Measurements from ENCODE around the gene LTBR. TPM values are rescaled to one million over a fixed set of nuclear protein-coding genes. Genes with fewer than 3 reads are reported as not detected.

LTBR gene
- total and polyA plus RNA-seq, 10 of the 15 experiments (the other 5 are each of a cell fraction or from before 2014, with no cell fraction given), result 0.24 to 0.44 TPM; not detected in 8

DNA sequence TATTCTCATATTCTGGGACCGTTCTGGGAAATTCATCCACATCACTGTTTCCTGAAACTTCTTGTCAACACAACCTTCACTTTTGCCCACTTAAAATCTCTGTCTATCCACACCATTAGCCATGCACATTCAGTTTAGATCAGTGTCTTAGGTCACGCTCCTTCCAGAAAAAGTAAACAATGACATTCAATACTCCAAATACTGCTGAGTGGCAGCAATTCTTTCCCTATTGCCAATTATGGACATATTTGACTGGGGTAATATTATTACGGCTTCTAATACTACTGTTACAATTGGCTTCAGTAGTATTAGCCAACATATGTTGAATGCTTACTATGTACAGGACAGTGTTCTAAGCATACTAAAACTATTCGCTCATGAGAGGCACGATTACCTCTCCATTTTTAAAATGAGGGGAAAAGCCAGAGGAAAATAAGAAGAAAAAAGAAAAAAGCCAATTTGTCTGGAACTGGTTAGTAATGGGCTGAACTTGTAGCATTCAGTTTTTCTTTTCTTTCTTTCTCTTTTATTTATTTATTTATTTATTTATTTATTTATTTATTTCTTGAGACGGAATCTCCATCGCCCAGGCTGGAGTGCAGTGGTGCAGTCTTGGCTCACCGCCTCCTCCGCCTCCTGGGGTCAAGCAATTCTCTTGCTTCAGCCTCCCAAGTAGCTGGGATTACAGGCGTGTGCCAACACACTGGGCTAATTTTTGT lies 23.4 kb downstream of the LTBR start (continued):
- no peak for TF ChIP-seq PKNOX1 (IDR thresholded peaks at IDR 0.05)
- no peak for TF ChIP-seq ATF7 (IDR thresholded peaks at IDR 0.05; ENCODE audit: low read depth)
- no peak for TF ChIP-seq SMC3 (IDR thresholded peaks at IDR 0.05; ENCODE audit: borderline replicate concordance, low read length)
- TF ChIP-seq, protein P1, sequence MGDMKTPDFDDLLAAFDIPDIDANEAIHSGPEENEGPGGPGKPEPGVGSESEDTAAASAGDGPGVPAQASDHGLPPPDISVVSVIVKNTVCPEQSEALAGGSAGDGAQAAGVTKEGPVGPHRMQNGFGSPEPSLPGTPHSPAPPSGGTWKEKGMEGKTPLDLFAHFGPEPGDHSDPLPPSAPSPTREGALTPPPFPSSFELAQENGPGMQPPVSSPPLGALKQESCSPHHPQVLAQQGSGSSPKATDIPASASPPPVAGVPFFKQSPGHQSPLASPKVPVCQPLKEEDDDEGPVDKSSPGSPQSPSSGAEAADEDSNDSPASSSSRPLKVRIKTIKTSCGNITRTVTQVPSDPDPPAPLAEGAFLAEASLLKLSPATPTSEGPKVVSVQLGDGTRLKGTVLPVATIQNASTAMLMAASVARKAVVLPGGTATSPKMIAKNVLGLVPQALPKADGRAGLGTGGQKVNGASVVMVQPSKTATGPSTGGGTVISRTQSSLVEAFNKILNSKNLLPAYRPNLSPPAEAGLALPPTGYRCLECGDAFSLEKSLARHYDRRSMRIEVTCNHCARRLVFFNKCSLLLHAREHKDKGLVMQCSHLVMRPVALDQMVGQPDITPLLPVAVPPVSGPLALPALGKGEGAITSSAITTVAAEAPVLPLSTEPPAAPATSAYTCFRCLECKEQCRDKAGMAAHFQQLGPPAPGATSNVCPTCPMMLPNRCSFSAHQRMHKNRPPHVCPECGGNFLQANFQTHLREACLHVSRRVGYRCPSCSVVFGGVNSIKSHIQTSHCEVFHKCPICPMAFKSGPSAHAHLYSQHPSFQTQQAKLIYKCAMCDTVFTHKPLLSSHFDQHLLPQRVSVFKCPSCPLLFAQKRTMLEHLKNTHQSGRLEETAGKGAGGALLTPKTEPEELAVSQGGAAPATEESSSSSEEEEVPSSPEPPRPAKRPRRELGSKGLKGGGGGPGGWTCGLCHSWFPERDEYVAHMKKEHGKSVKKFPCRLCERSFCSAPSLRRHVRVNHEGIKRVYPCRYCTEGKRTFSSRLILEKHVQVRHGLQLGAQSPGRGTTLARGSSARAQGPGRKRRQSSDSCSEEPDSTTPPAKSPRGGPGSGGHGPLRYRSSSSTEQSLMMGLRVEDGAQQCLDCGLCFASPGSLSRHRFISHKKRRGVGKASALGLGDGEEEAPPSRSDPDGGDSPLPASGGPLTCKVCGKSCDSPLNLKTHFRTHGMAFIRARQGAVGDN (IDR thresholded peaks at IDR 0.05), result no peak

- POLR2A ChIA-PET, result no interaction called here
- in situ Hi-C loops (cut with MboI), result no loop called here
- TF ChIP-seq, protein P2, sequence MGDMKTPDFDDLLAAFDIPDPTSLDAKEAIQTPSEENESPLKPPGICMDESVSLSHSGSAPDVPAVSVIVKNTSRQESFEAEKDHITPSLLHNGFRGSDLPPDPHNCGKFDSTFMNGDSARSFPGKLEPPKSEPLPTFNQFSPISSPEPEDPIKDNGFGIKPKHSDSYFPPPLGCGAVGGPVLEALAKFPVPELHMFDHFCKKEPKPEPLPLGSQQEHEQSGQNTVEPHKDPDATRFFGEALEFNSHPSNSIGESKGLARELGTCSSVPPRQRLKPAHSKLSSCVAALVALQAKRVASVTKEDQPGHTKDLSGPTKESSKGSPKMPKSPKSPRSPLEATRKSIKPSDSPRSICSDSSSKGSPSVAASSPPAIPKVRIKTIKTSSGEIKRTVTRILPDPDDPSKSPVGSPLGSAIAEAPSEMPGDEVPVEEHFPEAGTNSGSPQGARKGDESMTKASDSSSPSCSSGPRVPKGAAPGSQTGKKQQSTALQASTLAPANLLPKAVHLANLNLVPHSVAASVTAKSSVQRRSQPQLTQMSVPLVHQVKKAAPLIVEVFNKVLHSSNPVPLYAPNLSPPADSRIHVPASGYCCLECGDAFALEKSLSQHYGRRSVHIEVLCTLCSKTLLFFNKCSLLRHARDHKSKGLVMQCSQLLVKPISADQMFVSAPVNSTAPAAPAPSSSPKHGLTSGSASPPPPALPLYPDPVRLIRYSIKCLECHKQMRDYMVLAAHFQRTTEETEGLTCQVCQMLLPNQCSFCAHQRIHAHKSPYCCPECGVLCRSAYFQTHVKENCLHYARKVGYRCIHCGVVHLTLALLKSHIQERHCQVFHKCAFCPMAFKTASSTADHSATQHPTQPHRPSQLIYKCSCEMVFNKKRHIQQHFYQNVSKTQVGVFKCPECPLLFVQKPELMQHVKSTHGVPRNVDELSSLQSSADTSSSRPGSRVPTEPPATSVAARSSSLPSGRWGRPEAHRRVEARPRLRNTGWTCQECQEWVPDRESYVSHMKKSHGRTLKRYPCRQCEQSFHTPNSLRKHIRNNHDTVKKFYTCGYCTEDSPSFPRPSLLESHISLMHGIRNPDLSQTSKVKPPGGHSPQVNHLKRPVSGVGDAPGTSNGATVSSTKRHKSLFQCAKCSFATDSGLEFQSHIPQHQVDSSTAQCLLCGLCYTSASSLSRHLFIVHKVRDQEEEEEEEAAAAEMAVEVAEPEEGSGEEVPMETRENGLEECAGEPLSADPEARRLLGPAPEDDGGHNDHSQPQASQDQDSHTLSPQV (IDR thresholded peaks at IDR 0.05), result no peak
- TF ChIP-seq RUNX3 (IDR thresholded peaks at IDR 0.05; ENCODE audit: low read length), result peak; percentile 64
- no peak for TF ChIP-seq ZNF207 (IDR thresholded peaks at IDR 0.05; ENCODE audit: borderline replicate concordance)
- 0 out of 2 replicates have a peak, but pooled peaks have one; percentile 6 for TF ChIP-seq IRF4 (IDR thresholded peaks at IDR 0.05; ENCODE audit: low read depth, low read length)
These were observed 32.6 kb downstream of the LTBR start for GRCh38 chr12:6416596-6416995.

More at GRCh38 chr12:6416596-6416995, 32.6 kb downstream of the LTBR start:
- H3K27me3 ChIP-seq (replicated peaks in 1 of 2; ENCODE audit: control insufficient read depth in 2 of 2, insufficient read depth in 2 of 2, low read length in 1 of 2), result no peaks in the 10 kb centered on the region
- DNase-seq (ENCODE audit: low read depth, low spot score) (no peak), ATAC-seq (peak; percentile 61; the same call in 2 of the 3 replicates), FAIRE-seq (no peak)
- H3K27ac ChIP-seq (ENCODE audit: control insufficient read depth, insufficient read depth), result no peak overlapping the region
- H3K4me1 ChIP-seq (ENCODE audit: control insufficient read depth, insufficient read depth, low read length), result no peaks in the 10 kb centered on the region
- H3K9ac ChIP-seq (ENCODE audit: control insufficient read depth, insufficient read depth, low read length), result no peak overlapping the region
- no peaks in the 10 kb centered on the region for H4K20me1 ChIP-seq (ENCODE audit: control insufficient read depth, insufficient read depth)
- no peaks in the 10 kb centered on the region for H3K9me3 ChIP-seq (replicated peaks; ENCODE audit: control insufficient read depth, insufficient read depth, low read length)
- intact Hi-C loops (cut with micrococcal nuclease; ENCODE audit: unreplicated experiment), result no loop called here
- no peaks in the 10 kb centered on the region for H3K36me3 ChIP-seq (ENCODE audit: control insufficient read depth in 2 of 2, insufficient read depth in 2 of 2, low read length in 1 of 2)
- ChIA-PET CTCF (interaction anchor here (0.7 to 1.4 kb wide), 3 partner anchors 75 to 147 kb away, joined by 3 to 4 read pairs (median 3); partner anchors contain the start of gene TNFRSF1A), SMC1A (ENCODE audit: uncharacterized antibody, unreplicated experiment) (interaction anchor here (0.6 kb wide), 1 partner anchor 81 kb away, joined by 3 read pairs; no protein-coding TSS in a partner anchor), RAD21 (ENCODE audit: unreplicated experiment) (interaction anchor here (1.3 kb wide), 1 partner anchor 48 kb away, joined by 3 read pairs; no protein-coding TSS in a partner anchor)
- 17% methylated on average over 3 of the region's 3 CpGs for WGBS (ENCODE audit: insufficient coverage, insufficient replicate concordance, low lambda C conversion rate, missing lambda C conversion rate)
- no peaks in the 10 kb centered on the region for H3K79me2 ChIP-seq (ENCODE audit: control insufficient read depth, insufficient read depth, low read length)
- H3K4me3 ChIP-seq, result no peak overlapping the region
- BruUV-seq (replicated peaks), result no TSS peak
- no peak overlapping the region for H3K4me2 ChIP-seq (ENCODE audit: control insufficient read depth, insufficient read depth)
- H2AFZ ChIP-seq (ENCODE audit: control insufficient read depth, low read depth, low read length), result no peak overlapping the region

Data from GM12878 (cell line).